ENCODE results near the gene SETD3. TPM values are rescaled to one million over a fixed set of nuclear protein-coding genes. Genes with fewer than 3 reads are reported as not detected.

The SETD3 gene
- total RNA-seq, 1 experiment from 2014 or later = 51.5 TPM

- BruUV-seq (replicated peaks) = no TSS peak
- intact Hi-C loops (cut with micrococcal nuclease; ENCODE audit: unreplicated experiment) = no loop called here
- Mint-ChIP-seq H3K4me3 (ENCODE audit: low read depth, unreplicated experiment) (no peak overlapping the region), H3K36me3 (ENCODE audit: insufficient read depth, unreplicated experiment) (peaks cover 9% of the 10 kb centered on the region), H3K4me1 (ENCODE audit: low read depth, unreplicated experiment) (no peaks in the 10 kb centered on the region), H3K27me3 (ENCODE audit: unreplicated experiment) (no peaks in the 10 kb centered on the region), H3K27ac (ENCODE audit: unreplicated experiment) (no peak overlapping the region), H3K9me3 (ENCODE audit: low read depth, unreplicated experiment) (no peaks in the 10 kb centered on the region)
- TF ChIP-seq CTCF (IDR thresholded peaks at IDR 0.05; ENCODE audit: unreplicated experiment) = no peak
- CTCF ChIA-PET = no interaction called here
- no peak for DNase-seq
Measured at GRCh38 chr14:99441918-99442317, 38.7 kb downstream of the SETD3 start.

DNA sequence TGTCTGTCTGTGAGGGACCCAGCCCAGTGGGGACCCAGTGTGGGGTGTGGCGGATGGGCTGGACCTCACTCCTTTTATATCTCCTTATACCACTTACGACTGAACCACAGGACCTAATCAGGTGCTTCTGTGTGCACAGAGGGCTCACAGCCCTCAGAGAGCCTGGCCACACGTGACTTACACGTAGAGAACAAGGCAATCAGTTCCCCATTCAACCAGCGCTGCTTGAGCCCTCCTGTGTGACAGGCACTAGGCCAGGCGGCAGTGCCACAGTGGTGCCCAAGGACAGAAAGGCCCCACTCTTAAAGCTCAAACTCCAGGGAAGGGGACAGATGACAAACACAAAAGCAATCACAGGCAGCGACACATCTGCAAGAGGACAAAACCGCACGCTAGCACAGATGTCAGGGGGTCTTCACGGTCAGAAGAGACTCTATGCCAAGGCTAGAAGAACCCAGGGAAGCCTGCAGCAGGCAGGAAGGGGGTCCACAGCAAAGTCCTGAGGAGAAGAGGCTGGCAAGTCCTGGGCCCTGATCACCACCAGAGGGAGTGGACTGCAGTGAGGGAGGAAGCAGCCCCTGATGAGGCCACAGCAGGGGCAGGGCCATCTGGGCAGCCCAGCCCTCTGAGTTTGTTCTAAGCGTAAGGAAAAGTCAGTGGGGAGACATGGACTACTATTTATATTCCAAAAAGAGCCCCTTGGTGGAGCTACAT is 39.3 kb downstream of the SETD3 start:
- H3K4me3 Mint-ChIP-seq (ENCODE audit: low read depth, unreplicated experiment) = no peak overlapping the region
- DNase-seq = no peak
- no peak overlapping the region for H3K27ac Mint-ChIP-seq (ENCODE audit: unreplicated experiment)

GRCh38 chr14:99440278-99440677 is 40.4 kb downstream of the SETD3 start:
- no peak overlapping the region for H3K27ac Mint-ChIP-seq (ENCODE audit: unreplicated experiment)
- no peak overlapping the region for H3K4me3 Mint-ChIP-seq (ENCODE audit: low read depth, unreplicated experiment)
- BruUV-seq (replicated peaks) = no TSS peak
- H3K4me1 Mint-ChIP-seq (ENCODE audit: low read depth, unreplicated experiment) = no peaks in the 10 kb centered on the region
- TF ChIP-seq CTCF (IDR thresholded peaks at IDR 0.05; ENCODE audit: unreplicated experiment) = no peak
- intact Hi-C loops (cut with micrococcal nuclease; ENCODE audit: unreplicated experiment) = no loop called here
- DNase-seq = no peak
- no peaks in the 10 kb centered on the region for H3K9me3 Mint-ChIP-seq (ENCODE audit: low read depth, unreplicated experiment)
- CTCF ChIA-PET = no interaction called here
- H3K36me3 Mint-ChIP-seq (ENCODE audit: insufficient read depth, unreplicated experiment) = peaks cover 9% of the 10 kb centered on the region
- H3K27me3 Mint-ChIP-seq (ENCODE audit: unreplicated experiment) = no peaks in the 10 kb centered on the region

More for the DNA sequence above, 39.3 kb downstream of the SETD3 start:
- Mint-ChIP-seq H3K36me3 (ENCODE audit: insufficient read depth, unreplicated experiment) (peaks cover 9% of the 10 kb centered on the region), H3K4me1 (ENCODE audit: low read depth, unreplicated experiment) (no peaks in the 10 kb centered on the region), H3K9me3 (ENCODE audit: low read depth, unreplicated experiment) (no peaks in the 10 kb centered on the region), H3K27me3 (ENCODE audit: unreplicated experiment) (no peaks in the 10 kb centered on the region)
- CTCF ChIA-PET = no interaction called here
- TF ChIP-seq CTCF (IDR thresholded peaks at IDR 0.05; ENCODE audit: unreplicated experiment) = no peak
- BruUV-seq (replicated peaks) = no TSS peak
- intact Hi-C loops (cut with micrococcal nuclease; ENCODE audit: unreplicated experiment) = no loop called here

DNA sequence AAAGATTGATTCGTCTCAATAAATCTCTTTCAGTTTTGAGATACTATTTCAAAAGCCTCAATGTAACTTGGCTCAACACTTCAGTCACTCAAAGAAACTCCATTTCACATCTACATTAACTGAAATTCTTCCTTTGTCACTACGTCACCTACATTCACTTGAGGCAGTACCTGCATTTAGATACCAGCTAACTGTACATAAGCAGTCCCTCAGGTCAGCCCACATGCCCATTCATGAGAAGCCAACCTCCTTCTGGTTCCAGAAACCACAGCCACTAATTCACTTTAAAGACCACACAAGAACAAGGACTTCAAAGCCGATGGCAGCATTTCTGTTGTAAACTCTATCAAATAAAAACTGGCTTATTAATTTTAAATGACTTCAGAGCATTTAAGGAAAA is 43.0 kb downstream of the SETD3 start:
- intact Hi-C loops (cut with micrococcal nuclease; ENCODE audit: unreplicated experiment) = no loop called here
- no peak for TF ChIP-seq CTCF (IDR thresholded peaks at IDR 0.05; ENCODE audit: unreplicated experiment)
- DNase-seq = no peak
- CTCF ChIA-PET = no interaction called here
- no peaks in the 10 kb centered on the region for H3K27me3 Mint-ChIP-seq (ENCODE audit: unreplicated experiment)
- H3K4me1 Mint-ChIP-seq (ENCODE audit: low read depth, unreplicated experiment) = no peaks in the 10 kb centered on the region
- no peaks in the 10 kb centered on the region for H3K9me3 Mint-ChIP-seq (ENCODE audit: low read depth, unreplicated experiment)
- no peak overlapping the region for H3K27ac Mint-ChIP-seq (ENCODE audit: unreplicated experiment)
- peaks cover 8% of the 10 kb centered on the region for H3K36me3 Mint-ChIP-seq (ENCODE audit: insufficient read depth, unreplicated experiment)
- no peak overlapping the region for H3K4me3 Mint-ChIP-seq (ENCODE audit: low read depth, unreplicated experiment)
- BruUV-seq (replicated peaks) = no TSS peak
